ENCODE measurements around the gene ZNF532.
"Not testable (repeated sequence)": the region's sequence is repeated elsewhere in the genome, so short reads cannot be mapped to it uniquely, and the experiment has no call there.

Gene ZNF532

DNA sequence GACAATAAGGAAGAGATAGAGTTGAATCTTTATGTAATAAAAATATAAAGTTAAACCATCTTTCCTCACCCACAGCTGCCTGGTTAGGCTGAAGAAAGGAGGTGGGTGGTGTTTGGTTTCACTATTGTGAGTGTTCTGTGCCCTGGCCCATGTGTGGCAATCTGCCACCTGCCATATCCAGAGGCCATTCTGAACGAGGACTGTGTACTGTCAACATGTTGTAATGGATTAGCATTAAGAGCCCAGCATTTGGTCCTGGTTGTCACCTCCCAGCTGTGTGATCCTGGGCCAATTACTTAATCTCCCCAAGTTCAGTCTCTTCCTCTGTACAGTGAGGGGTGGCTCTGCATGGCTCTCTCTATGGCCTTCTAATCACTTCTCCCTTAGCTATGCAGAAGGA lies 156.8 kb downstream of the ZNF532 start:
- DNase-seq (ENCODE audit: low read depth), result no peak
- H3K4me3 ChIP-seq (ENCODE audit: low read depth, low read length), result no peak overlapping the region
- no peak for TF ChIP-seq CTCF (IDR thresholded peaks at IDR 0.05; ENCODE audit: insufficient read depth, low read depth, low read length, missing control alignments)

DNA sequence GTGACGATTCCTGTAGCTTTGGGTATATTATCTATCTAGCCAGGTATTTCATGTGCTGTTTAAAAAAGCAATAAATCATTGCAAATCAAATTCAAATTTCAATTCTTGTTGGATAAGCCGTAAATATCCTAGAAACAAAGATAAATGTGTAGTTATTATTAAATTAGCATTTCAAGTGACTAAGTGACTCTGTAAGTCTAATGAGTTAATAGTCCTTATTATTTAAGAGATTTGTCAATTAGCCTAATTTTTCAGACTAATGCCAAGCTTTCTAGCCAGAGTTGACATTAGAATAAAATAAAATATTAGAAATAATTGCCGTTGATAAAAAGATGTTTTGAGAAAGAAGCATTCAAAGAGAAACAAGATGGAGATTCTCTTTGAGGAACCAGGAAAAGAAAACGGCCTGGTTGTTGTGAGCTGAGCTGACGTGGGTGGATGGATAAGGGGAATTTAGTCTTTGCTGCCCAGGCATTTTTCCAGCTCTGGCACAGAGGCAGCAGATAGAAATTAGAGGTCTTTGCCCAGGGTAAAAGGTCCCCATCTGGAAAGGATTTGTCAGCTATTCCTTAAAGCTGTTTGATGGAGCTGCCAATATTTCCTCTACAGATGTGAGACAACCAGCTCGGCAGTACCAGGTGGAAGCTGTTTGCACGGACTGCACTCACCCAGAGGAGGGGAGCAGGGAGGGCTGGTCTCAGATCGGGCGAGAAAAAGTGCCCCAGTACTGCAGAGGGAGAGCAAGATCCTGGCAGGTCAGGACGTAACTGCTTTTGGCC lies 157.7 kb downstream of the ZNF532 start:
- TF ChIP-seq CTCF (IDR thresholded peaks at IDR 0.05; ENCODE audit: insufficient read depth, low read depth, low read length, missing control alignments), result no peak
- no peak overlapping the region for H3K4me3 ChIP-seq (ENCODE audit: low read depth, low read length)
- DNase-seq (ENCODE audit: low read depth), result no peak

DNA sequence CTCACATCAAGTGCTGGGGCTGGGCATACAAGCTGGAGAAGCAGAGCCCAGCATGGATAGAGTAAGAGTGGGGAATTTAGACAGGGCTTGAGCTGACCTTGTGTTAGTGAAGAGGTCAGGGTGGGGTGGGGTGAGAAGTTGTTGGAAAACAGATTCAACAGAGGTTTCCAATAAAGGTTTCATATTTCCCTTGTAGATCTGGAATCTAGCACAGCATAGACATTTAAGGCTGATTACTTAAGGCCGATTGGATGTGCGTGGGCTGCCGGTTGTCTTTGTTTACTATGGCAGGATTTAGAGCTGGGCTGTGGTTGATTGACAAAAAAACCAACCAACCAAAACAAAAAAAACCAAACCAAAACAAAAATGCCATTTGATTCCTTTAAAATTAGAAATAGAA lies 160.2 kb downstream of the ZNF532 start:
- no peak for DNase-seq (ENCODE audit: low read depth)
- TF ChIP-seq CTCF (IDR thresholded peaks at IDR 0.05; ENCODE audit: insufficient read depth, low read depth, low read length, missing control alignments), result no peak
- H3K4me3 ChIP-seq (ENCODE audit: low read depth, low read length), result no peak overlapping the region

- not testable (repeated sequence) for DNase-seq (ENCODE audit: low read depth)
These were observed 160.9 kb downstream of the ZNF532 start for GRCh38 chr18:59025532-59025931.

GRCh38 chr18:59026364-59026763 lies 161.7 kb downstream of the ZNF532 start:
- DNase-seq (ENCODE audit: low read depth), result no peak
- no peak overlapping the region for H3K4me3 ChIP-seq (ENCODE audit: low read depth, low read length)
- TF ChIP-seq CTCF (IDR thresholded peaks at IDR 0.05; ENCODE audit: insufficient read depth, low read depth, low read length, missing control alignments), result no peak

More at GRCh38 chr18:59025532-59025931, 160.9 kb downstream of the ZNF532 start:
- not testable (repeated sequence) for H3K4me3 ChIP-seq (ENCODE audit: low read depth, low read length)

GRCh38 chr18:59026831-59027410 lies 162.2 kb downstream of the ZNF532 start:
- no peak overlapping the region for H3K4me3 ChIP-seq (ENCODE audit: low read depth, low read length)
- TF ChIP-seq CTCF (IDR thresholded peaks at IDR 0.05; ENCODE audit: insufficient read depth, low read depth, low read length, missing control alignments), result no peak
- no peak for DNase-seq (ENCODE audit: low read depth)

- no peak overlapping the region for H3K4me3 ChIP-seq (ENCODE audit: low read depth, low read length)
- no peak for TF ChIP-seq CTCF (IDR thresholded peaks at IDR 0.05; ENCODE audit: insufficient read depth, low read depth, low read length, missing control alignments)
- no peak for DNase-seq (ENCODE audit: low read depth)
These were observed 165.2 kb downstream of the ZNF532 start for GRCh38 chr18:59029663-59030429.

Measured in GM12865 (cell line).